GM12878 (cell line): Measurements from ENCODE around the gene TCF23.

Source experiments
- CTCF ChIP-seq, 3 experiments: IDR thresholded peaks in 2 of 3; conservative IDR thresholded peaks in 1 of 3; 2 replicates each; pipeline ENCODE4 v1.5.1; 2011; ENCODE audit warnings: low read depth in 3 of 3, low read length in 3 of 3, mild to moderate bottlenecking in 3 of 3, control low read depth in 2 of 3, moderate library complexity in 2 of 3, inconsistent platforms in 1 of 3, mixed read lengths in 1 of 3; ENCODE audit not compliant: control insufficient read depth in 2 of 3, insufficient read depth in 1 of 3; ENCODE audit errors: extremely low read depth in 1 of 3
- ESRRA ChIP-seq: IDR thresholded peaks from 2 replicates; pipeline ENCODE4 v1.6.1; 2012; ENCODE audit warnings: mild to moderate bottlenecking, low read length, improper control_type of control experiment
- HCFC1 ChIP-seq: fragments of 150-350 bp; IDR thresholded peaks from 2 replicates; pipeline ENCODE4 v1.6.1; 2014; ENCODE audit warnings: low read length
- JUND ChIP-seq: IDR thresholded peaks from 2 replicates; pipeline ENCODE4 v1.6.1; 2012; ENCODE audit warnings: low read depth, mild to moderate bottlenecking, low read length, improper control_type of control experiment, moderate library complexity
- NR2C2 ChIP-seq: IDR thresholded peaks from 2 replicates; pipeline ENCODE4 v1.6.1; 2011; ENCODE audit warnings: borderline replicate concordance, low read depth; ENCODE audit not compliant: control insufficient read depth, insufficient read length
- POLR2AphosphoS5 ChIP-seq: IDR thresholded peaks from 2 replicates; pipeline ENCODE4 v1.6.1; 2011; ENCODE audit warnings: mild to moderate bottlenecking, low read length, inconsistent platforms
- REST ChIP-seq: IDR thresholded peaks from 2 replicates; pipeline ENCODE4 v1.6.1; 2012; ENCODE audit warnings: mild to moderate bottlenecking, low read depth, low read length
- SPI1 ChIP-seq: IDR thresholded peaks from 2 replicates; pipeline ENCODE4 v1.6.1; 2011; ENCODE audit warnings: low read depth, mild to moderate bottlenecking, low read length, moderate library complexity, borderline replicate concordance; ENCODE audit not compliant: insufficient read depth
- STAT3 ChIP-seq: IDR thresholded peaks from 2 replicates; pipeline ENCODE4 v1.6.1; 2011; ENCODE audit warnings: low read depth, low read length, improper control_type of control experiment
- USF2 ChIP-seq: IDR thresholded peaks from 2 replicates; pipeline ENCODE4 v1.6.1; 2011; ENCODE audit warnings: low read depth, low read length, improper control_type of control experiment, borderline replicate concordance
- YBX1 ChIP-seq: fragments of 450-650 bp; IDR thresholded peaks from 2 replicates; pipeline ENCODE4 v1.6.1; 2016; ENCODE audit warnings: antibody characterized with exemption
- ZBTB33 ChIP-seq: fragments of 450-650 bp; IDR thresholded peaks from 2 replicates; pipeline ENCODE4 v1.6.1; 2017; ENCODE audit warnings: mild to moderate bottlenecking
- ZZZ3 ChIP-seq: IDR thresholded peaks from 2 replicates; pipeline ENCODE4 v1.6.1; 2011; ENCODE audit warnings: low read depth; ENCODE audit not compliant: control insufficient read depth, insufficient read length

- TF ChIP-seq STAT3 (no peak), USF2 (no peak), JUND (no peak), NR2C2 (no peak), YBX1 (no peak), ZZZ3 (no peak), SPI1 (no peak), CTCF (IDR thresholded peaks at IDR 0.05 in 2 of 3, conservative IDR thresholded peaks at IDR 0.05 in 1 of 3; ENCODE audit: control insufficient read depth in 2 of 3, extremely low read depth in 1 of 3, insufficient read depth in 1 of 3, low read depth in 3 of 3, low read length in 3 of 3) (no peak), ZBTB33 (no peak), HCFC1 (no peak), POLR2AphosphoS5 (no peak), REST (no peak), ESRRA (no peak)
Observed at GRCh38 chr2:27175330-27175729, 26.5 kb downstream of the TCF23 start.
